Measurements from ENCODE around the gene LRFN5.

GRCh38 chr14:41606282-41606531 is 469 bp upstream of the LRFN5 start:
- no peak for TF ChIP-seq ZBTB33 (IDR thresholded peaks at IDR 0.05)
- no peak for TF ChIP-seq SMC3 (IDR thresholded peaks at IDR 0.05; ENCODE audit: borderline replicate concordance, low read length)

Data from GM12878 (cell line).